GF-D8 (cell line): ENCODE results near the gene PCDHA13.
"Not testable (repeated sequence)": the region's sequence is repeated elsewhere in the genome, so short reads cannot be mapped to it uniquely, and the experiment has no call there.

ENCODE experiments used
- DNase-seq: peaks from one replicate; lab custom pipeline; 2025; lab: John Stamatoyannopoulos, UW

The PCDHA13 gene

GRCh38 chr5:140881889-140882590 lies at the start of gene PCDHA13:
PCDHA13 (plus strand) TSS chr5:140882124; CDS start chr5:140882269, 145 bp downstream.
- DNase-seq, result no peak

DNA sequence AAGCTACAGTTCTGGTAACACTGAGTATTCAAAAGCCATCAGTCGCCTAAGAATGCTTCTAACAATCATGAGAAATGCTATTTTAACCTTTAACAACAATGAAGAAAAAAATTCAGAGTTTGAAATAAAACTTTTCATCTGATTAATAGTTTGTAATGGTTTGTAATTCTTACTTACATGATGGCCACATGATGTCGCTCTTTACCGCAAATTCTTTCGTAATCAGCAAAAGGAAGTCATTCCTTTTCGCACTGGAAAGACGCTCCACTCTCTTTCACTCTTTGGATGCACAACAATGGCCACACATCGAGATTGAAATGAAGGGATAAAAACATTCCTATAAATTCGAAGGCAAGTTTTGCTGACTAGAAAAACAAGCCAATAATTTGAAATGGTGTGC lies 47.9 kb upstream of the PCDHA13 start, which contains the start of gene PCDHA7:
TSS of gene PCDHA7 (plus strand) at position 277 of the 400 bp plus-strand sequence. CDS start at position 392, 115 bp downstream.
- DNase-seq, result no peak

DNA sequence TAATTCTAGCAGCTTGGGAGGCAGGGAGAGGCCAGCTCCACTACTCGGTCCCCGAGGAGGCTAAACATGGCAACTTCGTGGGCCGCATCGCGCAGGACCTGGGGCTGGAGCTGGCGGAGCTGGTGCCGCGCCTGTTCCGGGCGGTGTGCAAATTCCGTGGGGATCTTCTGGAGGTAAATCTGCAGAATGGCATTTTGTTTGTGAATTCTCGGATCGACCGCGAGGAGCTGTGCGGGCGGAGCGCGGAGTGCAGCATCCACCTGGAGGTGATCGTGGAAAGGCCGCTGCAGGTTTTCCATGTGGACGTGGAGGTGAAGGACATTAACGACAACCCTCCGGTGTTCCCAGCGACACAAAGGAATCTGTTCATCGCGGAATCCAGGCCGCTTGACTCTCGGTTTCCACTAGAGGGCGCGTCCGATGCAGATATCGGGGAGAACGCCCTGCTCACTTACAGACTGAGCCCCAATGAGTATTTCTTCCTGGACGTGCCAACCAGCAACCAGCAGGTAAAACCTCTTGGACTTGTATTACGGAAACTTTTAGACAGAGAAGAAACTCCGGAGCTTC lies 47.4 kb upstream of the PCDHA13 start:
- DNase-seq, result not testable (repeated sequence)

DNA sequence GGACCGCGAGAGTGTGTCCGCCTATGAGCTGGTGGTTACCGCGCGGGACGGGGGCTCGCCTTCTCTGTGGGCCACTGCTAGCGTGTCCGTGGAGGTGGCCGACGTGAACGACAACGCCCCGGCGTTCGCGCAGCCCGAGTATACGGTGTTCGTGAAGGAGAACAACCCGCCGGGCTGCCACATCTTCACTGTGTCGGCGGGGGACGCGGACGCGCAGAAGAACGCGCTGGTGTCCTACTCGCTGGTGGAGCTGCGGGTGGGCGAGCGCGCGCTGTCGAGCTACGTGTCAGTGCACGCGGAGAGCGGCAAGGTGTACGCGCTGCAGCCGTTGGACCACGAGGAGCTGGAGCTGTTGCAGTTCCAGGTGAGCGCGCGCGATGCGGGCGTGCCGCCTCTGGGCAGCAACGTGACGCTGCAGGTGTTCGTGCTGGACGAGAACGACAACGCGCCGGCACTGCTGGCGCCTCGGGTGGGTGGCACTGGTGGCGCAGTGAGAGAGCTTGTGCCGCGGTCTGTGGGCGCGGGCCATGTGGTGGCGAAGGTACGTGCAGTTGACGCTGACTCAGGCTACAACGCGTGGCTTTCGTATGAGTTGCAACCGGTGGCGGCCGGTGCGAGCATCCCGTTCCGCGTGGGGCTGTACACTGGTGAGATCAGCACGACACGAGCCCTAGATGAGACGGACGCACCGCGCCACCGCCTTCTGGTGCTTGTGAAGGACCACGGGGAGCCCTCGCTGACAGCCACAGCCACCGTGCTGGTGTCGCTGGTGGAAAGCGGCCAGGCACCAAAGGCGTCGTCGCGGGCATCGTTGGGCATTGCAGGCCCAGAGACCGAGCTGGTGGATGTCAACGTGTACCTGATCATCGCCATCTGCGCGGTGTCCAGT lies 46.1 kb upstream of the PCDHA13 start:
- DNase-seq, result no peak

GRCh38 chr5:140840978-140841962 lies 40.7 kb upstream of the PCDHA13 start, which contains the start of gene PCDHA8:
PCDHA8 (plus strand) TSS chr5:140841187; CDS start chr5:140841322, 135 bp downstream.
- no peak for DNase-seq

DNA sequence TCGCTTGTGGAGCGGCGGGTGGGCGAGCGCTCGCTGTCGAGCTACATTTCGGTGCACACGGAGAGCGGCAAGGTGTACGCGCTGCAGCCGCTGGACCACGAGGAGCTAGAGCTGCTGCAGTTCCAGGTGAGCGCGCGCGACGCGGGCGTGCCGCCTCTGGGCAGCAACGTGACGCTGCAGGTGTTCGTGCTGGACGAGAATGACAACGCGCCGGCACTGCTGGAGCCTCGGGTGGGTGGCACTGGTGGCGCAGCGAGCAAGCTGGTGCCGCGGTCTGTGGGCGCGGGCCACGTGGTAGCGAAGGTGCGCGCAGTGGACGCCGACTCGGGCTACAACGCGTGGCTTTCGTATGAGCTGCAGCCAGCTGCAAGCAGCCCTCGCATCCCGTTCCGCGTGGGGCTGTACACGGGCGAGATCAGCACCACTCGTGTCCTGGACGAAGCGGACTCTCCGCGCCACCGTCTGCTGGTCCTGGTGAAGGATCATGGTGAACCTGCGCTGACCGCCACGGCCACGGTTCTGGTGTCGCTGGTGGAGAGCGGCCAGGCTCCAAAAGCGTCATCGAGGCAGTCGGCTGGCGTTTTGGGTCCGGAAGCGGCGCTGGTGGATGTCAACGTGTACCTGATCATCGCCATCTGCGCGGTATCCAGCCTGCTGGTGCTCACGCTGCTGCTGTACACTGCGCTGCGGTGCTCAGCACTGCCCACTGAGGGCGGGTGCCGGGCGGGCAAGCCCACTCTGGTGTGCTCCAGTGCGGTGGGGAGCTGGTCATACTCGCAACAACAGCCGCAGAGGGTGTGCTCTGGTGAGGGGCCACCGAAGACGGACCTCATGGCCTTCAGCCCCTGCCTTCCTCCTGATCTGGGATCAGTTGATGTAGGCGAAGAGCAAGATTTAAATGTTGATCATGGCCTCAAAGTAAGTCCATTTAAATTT lies 38.9 kb upstream of the PCDHA13 start:
- DNase-seq, result no peak

- not testable (repeated sequence) for DNase-seq
These were observed 33.5 kb upstream of the PCDHA13 start, which contains the start of gene PCDHA9 for GRCh38 chr5:140848139-140849102. PCDHA9 (plus strand) TSS chr5:140848382; CDS start chr5:140848496, 114 bp downstream.

- not testable (repeated sequence) for DNase-seq
These were observed 31.9 kb upstream of the PCDHA13 start for GRCh38 chr5:140849831-140850634.

DNA sequence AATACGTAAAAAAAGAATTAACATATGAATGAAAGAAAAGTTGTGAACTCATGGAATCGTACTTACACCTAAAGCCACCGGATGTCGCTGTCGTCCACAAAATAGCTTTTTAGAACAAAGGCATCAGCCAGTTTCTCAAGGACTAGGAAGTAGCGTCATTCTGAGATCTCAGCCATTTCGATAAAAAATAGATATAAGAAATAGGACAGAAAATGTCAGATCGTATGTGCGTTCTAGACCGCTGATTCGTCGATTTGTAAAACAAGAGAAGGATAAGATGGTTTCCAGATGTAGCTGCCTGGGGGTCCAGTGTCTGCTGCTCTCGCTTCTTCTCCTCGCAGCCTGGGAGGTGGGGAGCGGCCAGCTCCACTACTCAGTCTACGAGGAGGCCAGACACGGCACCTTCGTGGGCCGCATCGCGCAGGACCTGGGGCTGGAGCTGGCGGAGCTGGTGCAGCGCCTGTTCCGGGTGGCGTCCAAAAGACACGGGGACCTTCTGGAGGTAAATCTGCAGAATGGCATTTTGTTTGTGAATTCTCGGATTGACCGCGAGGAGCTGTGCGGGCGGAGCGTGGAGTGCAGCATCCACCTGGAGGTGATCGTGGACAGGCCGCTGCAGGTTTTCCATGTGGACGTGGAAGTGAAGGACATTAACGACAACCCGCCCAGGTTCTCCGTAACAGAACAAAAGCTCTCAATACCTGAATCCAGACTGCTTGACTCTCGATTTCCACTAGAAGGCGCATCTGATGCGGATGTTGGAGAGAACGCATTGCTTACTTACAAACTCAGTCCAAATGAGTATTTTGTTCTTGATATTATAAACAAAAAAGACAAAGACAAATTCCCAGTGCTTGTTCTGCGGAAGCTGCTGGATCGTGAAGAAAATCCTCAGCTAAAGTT lies 25.9 kb upstream of the PCDHA13 start, which contains the start of gene PCDHA10:
TSS of gene PCDHA10 (plus strand) at position 126 of the 903 bp plus-strand sequence. CDS start at position 278, 152 bp downstream.
- no peak for DNase-seq

- DNase-seq, result no peak
These were observed 24.5 kb upstream of the PCDHA13 start for GRCh38 chr5:140857177-140857986.

DNA sequence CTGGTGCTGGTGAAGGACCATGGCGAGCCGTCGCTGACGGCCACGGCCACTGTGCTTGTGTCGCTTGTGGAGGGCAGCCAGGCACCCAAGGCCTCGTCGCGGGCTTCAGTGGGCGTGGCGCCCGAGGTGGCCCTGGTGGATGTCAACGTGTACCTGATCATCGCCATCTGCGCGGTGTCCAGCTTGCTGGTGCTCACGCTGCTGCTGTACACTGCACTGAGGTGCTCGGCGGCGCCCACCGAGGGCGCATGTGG lies 24.0 kb upstream of the PCDHA13 start:
- no peak for DNase-seq

- DNase-seq, result no peak
These were observed 19.3 kb upstream of the PCDHA13 start for GRCh38 chr5:140862441-140863295.

DNA sequence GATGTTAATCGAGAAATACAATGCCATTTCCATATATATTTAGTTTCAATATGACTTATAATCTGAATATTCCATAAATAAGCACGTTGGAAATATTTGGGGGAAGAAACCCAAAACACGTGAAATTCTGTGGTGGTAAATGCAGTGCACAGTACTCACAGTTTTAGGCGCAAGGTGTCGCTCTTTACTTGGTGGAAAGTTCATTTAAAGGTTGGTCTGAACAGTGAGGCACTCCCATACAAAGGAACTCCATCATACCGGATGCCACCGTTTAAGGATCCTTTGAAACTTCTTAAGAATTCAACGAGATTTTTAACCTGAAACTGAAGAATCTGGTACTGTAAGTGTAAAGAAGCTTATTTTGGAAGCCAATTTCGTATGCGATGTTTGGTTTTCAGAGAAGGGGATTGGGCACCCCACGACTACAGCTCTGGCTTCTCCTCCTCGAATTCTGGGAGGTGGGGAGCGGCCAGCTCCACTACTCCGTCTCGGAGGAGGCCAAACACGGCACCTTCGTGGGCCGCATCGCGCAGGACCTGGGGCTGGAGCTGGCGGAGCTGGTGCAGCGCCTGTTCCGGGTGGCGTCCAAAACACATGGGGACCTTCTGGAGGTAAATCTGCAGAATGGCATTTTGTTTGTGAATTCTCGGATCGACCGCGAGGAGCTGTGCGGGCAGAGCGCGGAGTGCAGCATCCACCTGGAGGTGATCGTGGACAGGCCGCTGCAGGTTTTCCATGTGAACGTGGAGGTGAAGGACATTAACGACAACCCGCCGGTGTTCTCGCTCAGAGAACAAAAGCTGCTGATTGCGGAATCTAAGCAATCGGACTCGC lies 13.0 kb upstream of the PCDHA13 start, which contains the start of gene PCDHA11:
TSS of gene PCDHA11 (plus strand) at position 237 of the 834 bp plus-strand sequence. CDS start at position 384, 147 bp downstream.
- DNase-seq, result no peak

DNA sequence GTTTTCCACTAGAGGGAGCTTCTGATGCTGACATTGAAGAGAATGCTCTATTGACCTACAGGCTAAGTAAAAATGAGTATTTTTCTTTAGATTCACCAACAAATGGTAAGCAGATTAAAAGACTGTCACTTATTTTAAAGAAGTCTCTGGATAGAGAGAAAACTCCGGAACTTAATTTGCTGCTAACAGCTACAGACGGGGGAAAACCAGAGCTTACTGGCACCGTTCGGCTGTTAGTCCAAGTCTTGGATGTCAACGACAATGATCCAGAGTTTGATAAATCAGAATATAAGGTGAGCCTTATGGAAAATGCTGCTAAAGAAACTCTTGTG lies 12.4 kb upstream of the PCDHA13 start:
- no peak for DNase-seq
